CD4-positive, alpha-beta T cell treated with Interleukin-17A for 4 hours (primary cell): ENCODE measurements around the gene TNFRSF13B.
"Not testable (repeated sequence)": the region's sequence is repeated elsewhere in the genome, so short reads cannot be mapped to it uniquely, and the experiment has no call there.

Source experiments
- DNase-seq: peaks from one replicate; pipeline ENCODE4 v3.0.0-alpha.2; 2020; ENCODE audit warnings: mixed read lengths

The TNFRSF13B gene

DNA sequence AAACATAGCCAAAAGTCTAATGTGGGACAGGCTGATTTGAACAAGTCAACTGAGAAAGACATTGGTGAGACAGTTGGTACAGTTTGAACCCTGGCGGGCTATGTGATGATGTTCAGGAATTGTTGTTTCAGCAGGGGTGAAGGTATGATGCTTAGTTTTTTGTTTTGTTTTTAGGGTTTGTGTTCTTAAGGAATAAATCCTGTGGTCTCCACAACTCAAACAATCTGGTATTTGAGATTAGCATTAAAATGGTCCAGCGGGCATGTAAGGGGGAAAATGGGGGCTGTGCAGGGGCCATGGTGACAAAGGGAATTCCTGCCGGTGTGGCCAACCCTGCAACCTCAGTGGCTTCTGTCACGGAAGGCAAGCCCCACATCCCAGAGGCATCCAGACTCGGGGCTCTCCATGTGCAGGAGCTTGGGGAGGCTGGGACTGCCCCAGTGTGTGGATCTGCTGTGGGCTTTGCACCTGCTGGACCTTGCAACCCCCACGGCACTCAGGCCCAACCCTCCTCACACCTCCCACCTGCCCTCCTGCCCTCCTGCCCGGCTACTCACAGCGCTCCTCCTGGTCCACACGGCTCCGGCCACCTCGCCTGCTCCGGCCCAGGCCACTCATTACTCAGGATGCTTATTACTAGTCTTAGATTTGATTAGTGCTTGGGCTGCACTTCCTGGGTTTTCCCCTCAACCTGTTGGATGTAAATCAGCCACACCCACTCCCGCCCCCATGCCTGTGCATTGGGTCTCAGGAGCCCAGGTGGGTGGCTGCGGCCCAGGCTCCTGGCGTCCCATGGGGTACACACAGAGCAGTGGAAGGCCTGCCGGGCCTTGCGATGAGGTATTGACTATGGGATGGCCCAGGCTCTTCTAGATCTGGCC lies at the start of gene TNFRSF13B:
TNFRSF13B (minus strand) TSS at position 661 of the 881 bp plus-strand sequence; CDS start at position 618, 43 bp downstream.
- no peak for DNase-seq

DNA sequence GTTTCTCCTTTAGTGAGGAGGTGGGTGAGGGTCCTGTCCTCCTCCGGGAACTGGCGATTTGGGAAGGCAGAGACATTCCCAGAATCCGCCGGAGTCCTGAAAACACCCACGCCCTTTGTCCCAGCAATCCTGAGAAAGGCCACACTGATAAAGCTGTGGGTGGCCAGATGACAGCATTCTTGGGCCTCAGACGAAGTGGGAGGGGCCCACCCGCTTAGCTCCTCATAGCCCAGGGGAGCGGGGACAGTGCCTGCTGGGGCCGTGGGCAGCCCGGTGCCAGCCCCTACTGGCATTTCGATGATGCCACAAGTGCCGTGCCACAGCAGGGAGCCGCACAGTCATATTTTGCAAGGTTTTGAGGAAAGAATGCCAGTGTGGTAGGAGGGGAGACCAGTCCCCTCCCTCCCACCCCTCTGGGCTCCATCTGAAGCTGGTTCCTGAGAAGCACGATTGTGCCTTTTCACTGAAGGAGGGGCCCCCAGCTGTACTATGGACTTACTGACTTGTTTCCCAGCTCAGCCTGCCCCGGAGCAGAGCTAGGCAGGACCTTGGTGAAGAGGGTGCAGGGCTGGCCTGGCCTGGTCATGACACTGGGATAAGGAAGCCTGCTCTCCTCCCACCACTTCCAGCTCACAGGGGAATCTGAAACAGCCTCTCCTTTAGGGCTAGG lies 49.4 kb upstream of the TNFRSF13B start:
- no peak for DNase-seq

- no peak for DNase-seq
Measured at GRCh38 chr17:17020821-17021193, 48.9 kb upstream of the TNFRSF13B start.

- no peak for DNase-seq
Measured at GRCh38 chr17:17019891-17020456, 48.1 kb upstream of the TNFRSF13B start.

GRCh38 chr17:17019430-17019762 lies 47.5 kb upstream of the TNFRSF13B start:
- no peak for DNase-seq

DNA sequence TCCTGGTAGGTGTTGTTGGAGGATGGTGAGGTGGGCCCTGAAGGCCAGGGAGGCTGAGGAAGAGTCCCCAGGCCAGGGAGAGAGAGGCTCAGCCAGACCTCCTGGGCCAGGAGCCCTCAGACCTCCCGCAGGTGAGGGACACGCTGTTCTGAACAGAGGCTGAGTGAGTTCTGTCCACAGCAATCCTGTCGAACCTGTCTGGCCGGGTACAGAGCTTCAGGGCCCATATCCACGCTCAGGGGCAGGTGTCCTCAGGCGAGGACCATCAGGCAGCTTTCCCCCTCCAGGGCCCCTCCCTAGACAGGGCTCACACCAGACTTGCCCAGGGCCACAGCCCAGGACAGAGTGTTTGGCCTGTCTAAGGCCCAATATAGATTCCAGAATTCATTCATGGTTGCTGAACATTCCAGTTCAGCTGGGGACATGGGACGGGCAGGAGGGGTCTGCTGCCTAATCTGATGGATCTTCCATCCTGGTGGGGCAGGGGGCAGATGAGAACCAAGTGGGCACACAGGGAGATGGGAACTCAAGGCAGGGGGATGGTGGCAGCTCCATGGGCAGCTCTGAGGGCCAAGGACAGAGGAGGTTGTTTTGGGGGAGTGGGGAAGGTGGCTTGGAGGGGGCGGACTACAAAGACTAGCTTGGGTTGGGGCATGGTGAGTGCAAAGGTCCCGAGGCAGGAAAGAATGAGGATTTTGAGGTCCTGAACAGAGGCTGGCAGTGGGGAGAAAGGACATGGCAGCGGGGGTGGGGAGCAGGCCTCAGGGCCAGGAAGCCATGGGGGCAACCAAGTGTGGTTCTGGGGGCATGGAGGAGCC lies 46.9 kb upstream of the TNFRSF13B start:
- no peak for DNase-seq

DNA sequence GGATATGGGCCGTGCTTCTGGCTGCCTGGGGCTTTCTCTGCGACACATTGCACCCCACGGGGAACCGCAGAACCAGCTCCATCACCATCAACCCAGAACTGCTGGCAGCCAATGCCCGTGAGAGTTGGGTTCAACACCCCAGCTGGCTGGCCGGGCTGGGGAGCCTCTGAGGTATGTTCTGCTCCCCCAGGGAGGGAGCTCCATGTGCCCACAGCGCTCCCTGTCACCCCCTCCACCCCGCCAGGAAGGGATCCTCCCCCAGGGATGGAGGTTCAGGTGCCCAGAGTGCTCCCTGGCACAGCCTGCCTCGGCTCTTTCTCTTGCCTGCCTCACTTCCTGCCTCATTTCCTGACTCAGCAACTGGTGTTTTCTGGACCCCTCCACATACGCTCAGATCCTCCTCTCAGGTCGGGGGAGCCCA lies 46.1 kb upstream of the TNFRSF13B start:
- DNase-seq = peak; percentile 23

- no peak for DNase-seq
Measured at GRCh38 chr17:17017343-17018014, 45.6 kb upstream of the TNFRSF13B start.

GRCh38 chr17:17016199-17017197 lies 44.6 kb upstream of the TNFRSF13B start:
- DNase-seq = not testable (repeated sequence)

GRCh38 chr17:17015230-17015629 lies 43.3 kb upstream of the TNFRSF13B start:
- DNase-seq = no peak

DNA sequence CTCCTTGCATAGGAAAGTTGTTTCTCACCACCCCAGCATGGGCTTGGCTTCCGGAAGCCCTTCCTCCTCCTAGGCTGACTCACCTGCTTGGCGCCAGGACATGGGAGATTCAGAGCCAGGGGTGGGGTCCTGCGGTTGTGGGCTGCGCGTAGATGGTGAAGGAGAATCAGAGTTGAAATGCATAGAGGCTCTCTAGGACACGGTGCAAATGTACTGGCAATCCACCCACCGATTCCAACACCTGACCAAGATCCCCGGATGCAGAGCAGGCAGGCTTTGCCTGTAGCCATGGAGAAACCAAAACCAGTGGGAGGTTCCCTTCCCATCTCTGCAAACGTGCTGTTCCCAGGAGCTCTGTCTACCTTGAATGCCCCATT lies 42.8 kb upstream of the TNFRSF13B start:
- DNase-seq = peak; percentile 6

DNA sequence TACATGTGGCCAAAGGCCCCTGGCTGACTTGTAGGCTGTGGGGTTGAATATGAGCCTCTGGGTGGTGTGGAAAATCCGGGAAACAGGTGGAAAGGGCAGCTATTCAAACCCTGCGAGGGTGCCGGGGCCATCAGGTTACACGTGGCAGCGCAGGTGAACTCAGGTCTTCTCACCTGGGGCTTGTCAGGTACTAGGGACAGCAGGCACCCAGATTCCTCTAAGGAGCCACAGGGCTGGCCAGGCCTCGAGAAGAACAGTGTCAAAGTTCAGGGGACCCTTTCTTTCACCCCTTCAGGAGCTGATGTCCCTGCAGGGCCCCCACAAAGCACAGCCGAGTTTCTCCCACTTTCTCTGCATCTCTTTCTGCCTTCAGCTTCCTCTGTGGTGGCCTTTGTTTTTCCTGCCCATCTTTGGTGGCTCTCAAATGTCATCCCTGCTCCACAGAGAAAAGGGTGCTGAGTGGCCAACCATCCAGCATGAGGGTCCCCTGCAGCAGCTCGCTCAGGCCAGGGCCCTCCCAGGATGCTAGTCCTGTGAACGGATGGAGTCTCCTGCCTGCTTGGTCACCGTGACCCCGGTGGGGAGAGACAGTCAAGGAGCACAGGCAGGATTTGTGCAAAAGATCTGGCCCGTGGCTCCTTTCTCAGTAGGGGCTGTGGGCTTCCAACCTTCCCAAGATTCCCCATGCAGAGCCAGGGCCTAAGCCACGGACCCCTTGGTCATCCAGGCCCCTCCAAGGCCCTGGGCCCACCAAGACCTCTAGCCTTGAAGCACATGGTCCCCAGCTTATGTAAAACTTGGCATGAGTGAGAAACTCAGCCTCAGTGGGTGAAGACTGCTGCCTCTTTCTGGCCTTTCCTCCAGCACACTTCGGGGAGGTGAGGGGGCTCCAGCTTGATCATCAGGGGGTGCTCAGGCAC lies 42.2 kb upstream of the TNFRSF13B start:
- DNase-seq = not testable (repeated sequence)

- not testable (repeated sequence) for DNase-seq
Measured at GRCh38 chr17:17011043-17011907, 39.4 kb upstream of the TNFRSF13B start.

DNA sequence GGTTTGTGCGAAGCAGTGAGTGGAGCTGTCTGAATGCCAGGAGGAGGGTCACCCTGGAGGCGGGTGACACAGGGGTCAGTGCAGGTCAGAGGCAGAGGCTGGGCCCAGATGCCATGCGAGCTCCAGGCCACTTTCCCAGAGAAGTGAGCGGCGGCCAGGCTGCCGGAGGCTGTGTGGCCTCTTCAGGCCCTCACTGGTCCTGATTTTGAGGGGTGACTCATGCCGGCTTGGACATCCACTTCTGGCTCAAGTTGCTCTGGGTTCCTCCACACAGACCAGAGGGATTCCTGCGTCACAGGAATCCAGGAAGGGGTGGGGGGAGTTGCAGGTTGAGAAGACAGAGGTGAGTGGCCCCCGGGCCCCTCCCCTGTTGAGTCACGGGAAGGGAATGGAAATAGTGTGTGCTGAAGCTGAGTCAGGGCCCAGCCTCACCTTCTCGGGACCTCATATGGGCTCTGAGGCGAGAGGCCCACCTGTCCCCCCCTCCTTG lies 38.7 kb upstream of the TNFRSF13B start:
- DNase-seq = not testable (repeated sequence)

- DNase-seq = not testable (repeated sequence)
Measured at GRCh38 chr17:17009972-17010371, 38.1 kb upstream of the TNFRSF13B start.

- not testable (repeated sequence) for DNase-seq
Measured at GRCh38 chr17:17008621-17009397, 36.9 kb upstream of the TNFRSF13B start.

DNA sequence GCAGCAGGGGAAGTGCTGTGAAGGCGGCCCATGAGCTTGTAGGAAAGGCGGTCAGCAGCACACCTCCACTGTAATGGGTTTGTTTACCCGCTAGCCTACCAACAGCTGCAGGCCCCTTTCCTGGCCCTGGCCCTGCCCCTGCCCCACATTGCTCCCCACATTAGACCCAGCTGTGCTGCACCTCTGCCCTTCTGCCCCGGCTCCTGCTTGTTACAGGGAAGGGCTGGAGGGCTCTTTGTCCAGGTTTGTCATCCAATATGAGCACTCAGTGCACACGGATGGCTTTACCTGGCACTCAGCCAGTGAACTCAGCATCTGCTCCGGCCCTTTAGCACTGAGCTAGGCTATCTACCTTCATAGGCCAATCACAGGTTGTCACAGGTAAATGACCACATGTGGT lies 36.0 kb upstream of the TNFRSF13B start:
- DNase-seq = not testable (repeated sequence)
